PC-9 (cell line): ENCODE measurements around the gene CELF4.

Experiments
- EZH2 ChIP-seq: fragments of 200-600 bp; sonication (generic); IDR thresholded peaks from 2 replicates; pipeline ENCODE4 v1.8.0; 2017; ENCODE audit warnings: antibody characterized with exemption, low read depth
- TF ChIP-seq, protein P1 (sequence below): fragments of 200-600 bp; sonication (generic); conservative IDR thresholded peaks from 2 replicates; pipeline ENCODE4 v1.6.1; 2017; ENCODE audit warnings: mixed run types, antibody characterized with exemption, mild to moderate bottlenecking, moderate library complexity

GRCh38 chr18:37550118-37550875 lies 15.3 kb downstream of the CELF4 start:
- TF ChIP-seq, protein P1, sequence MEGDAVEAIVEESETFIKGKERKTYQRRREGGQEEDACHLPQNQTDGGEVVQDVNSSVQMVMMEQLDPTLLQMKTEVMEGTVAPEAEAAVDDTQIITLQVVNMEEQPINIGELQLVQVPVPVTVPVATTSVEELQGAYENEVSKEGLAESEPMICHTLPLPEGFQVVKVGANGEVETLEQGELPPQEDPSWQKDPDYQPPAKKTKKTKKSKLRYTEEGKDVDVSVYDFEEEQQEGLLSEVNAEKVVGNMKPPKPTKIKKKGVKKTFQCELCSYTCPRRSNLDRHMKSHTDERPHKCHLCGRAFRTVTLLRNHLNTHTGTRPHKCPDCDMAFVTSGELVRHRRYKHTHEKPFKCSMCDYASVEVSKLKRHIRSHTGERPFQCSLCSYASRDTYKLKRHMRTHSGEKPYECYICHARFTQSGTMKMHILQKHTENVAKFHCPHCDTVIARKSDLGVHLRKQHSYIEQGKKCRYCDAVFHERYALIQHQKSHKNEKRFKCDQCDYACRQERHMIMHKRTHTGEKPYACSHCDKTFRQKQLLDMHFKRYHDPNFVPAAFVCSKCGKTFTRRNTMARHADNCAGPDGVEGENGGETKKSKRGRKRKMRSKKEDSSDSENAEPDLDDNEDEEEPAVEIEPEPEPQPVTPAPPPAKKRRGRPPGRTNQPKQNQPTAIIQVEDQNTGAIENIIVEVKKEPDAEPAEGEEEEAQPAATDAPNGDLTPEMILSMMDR: no peak
- TF ChIP-seq EZH2: no peak
